Suprapubic skin (tissue), 4 donors: Measurements from ENCODE around the gene B9D1. TPM values are rescaled to one million over a fixed set of nuclear protein-coding genes. Genes with fewer than 3 reads are reported as not detected.

Experiments used
- DNase-seq, 2 donors: peaks; one replicate each; pipeline ENCODE4 v3.0.0-alpha.2; 2019; ENCODE audit warnings: low spot score in 2 of 2
- H3K27ac ChIP-seq: fragments of 200-600 bp; sonication (generic); one replicate; pipeline ENCODE4 v1.5.1; 2019
- H3K27me3 ChIP-seq: fragments of 200-600 bp; sonication (generic); one replicate; pipeline ENCODE4 v1.5.1; 2019
- H3K36me3 ChIP-seq: fragments of 200-600 bp; sonication (generic); one replicate; pipeline ENCODE4 v1.5.1; 2019
- H3K4me1 ChIP-seq: fragments of 200-600 bp; sonication (generic); one replicate; pipeline ENCODE4 v1.5.1; 2019
- H3K4me3 ChIP-seq: fragments of 200-600 bp; sonication (generic); one replicate; pipeline ENCODE4 v1.5.1; 2019; ENCODE audit warnings: mild to moderate bottlenecking
- H3K9me3 ChIP-seq: fragments of 200-600 bp; sonication (generic); one replicate; pipeline ENCODE4 v1.5.1; 2019
- CTCF ChIP-seq, 2 donors: fragments of 200-600 bp in 1 of 2; fragments of 450-650 bp in 1 of 2; sonication (generic) in 1 of 2; IDR thresholded peaks; one replicate each; pipeline ENCODE4 v1.5.1; 2016 to 2019; ENCODE audit warnings: antibody characterized with exemption in 2 of 2, mild to moderate bottlenecking in 1 of 2, moderate library complexity in 1 of 2
- EP300 ChIP-seq: sonication (generic); formaldehyde crosslinking; IDR thresholded peaks from one replicate; pipeline ENCODE4 v1.6.1; 2017; ENCODE audit warnings: antibody characterized with exemption
- POLR2A ChIP-seq, 2 donors: fragments of 450-650 bp; IDR thresholded peaks; one replicate each; pipeline ENCODE4 v1.6.1; 2017; ENCODE audit warnings: antibody characterized with exemption in 2 of 2, mild to moderate bottlenecking in 2 of 2, moderate library complexity in 2 of 2
- POLR2AphosphoS5 ChIP-seq, 3 donors: sonication (generic); formaldehyde crosslinking; IDR thresholded peaks; one replicate each; pipeline ENCODE4 v1.6.1; 2017; ENCODE audit warnings: antibody characterized with exemption in 3 of 3
- WGBS: methylation state at CpG from one replicate; pipeline ENCODE4 v1.1.5; 2018; 5-methylcytosine and 5-hydroxymethylcytosine counted together
- total RNA-seq, 4 donors: library from RNA; depleted of rRNA; stranded (reverse); fragments of >200 nt; gene quantifications; one replicate each; pipeline ENCODE4 v1.1.0, GENCODE V29; 2016

The B9D1 gene
- total RNA-seq, 4 donors from 2014 or later, result 10.7 to 21.7 (median 17.3) TPM

- TF ChIP-seq POLR2AphosphoS5 (IDR thresholded peaks at IDR 0.05), result no peak
- TF ChIP-seq EP300, result no peak
- TF ChIP-seq CTCF (IDR thresholded peaks at IDR 0.05), result no peak
- TF ChIP-seq POLR2A (IDR thresholded peaks at IDR 0.05), result no peak
- Histone ChIP-seq H3K4me1 (peaks cover 35% of the 10 kb centered on the region), H3K9me3 (no peaks in the 10 kb centered on the region), H3K36me3 (peaks cover 62% of the 10 kb centered on the region), H3K27me3 (no peaks in the 10 kb centered on the region), H3K4me3 (no peak overlapping the region), H3K27ac (peak overlapping the region; percentile 60)
- DNase-seq, result no peak
- whole genome bisulfite sequencing, result 49% methylated on average over 12 of the region's 12 CpGs
These were observed 48.5 kb downstream of the B9D1 start for GRCh38 chr17:19313746-19314651.

GRCh38 chr17:19313066-19313745 lies 49.3 kb downstream of the B9D1 start:
- H3K4me1 ChIP-seq, result peaks cover 35% of the 10 kb centered on the region
- WGBS, result 86% methylated on average over 13 of the region's 13 CpGs

GRCh38 chr17:19312406-19312805 lies 50.1 kb downstream of the B9D1 start:
- Histone ChIP-seq H3K36me3 (peaks cover 55% of the 10 kb centered on the region), H3K4me3 (no peak overlapping the region), H3K9me3 (no peaks in the 10 kb centered on the region), H3K27me3 (no peaks in the 10 kb centered on the region), H3K4me1 (peaks cover 33% of the 10 kb centered on the region), H3K27ac (peak overlapping the region; percentile 7)
- WGBS, result 100% methylated on average over 2 of the region's 7 CpGs
- no peak for DNase-seq
- TF ChIP-seq EP300 (no peak), POLR2A (IDR thresholded peaks at IDR 0.05) (no peak), POLR2AphosphoS5 (IDR thresholded peaks at IDR 0.05) (no peak), CTCF (IDR thresholded peaks at IDR 0.05) (no peak)

More at GRCh38 chr17:19313066-19313745, 49.3 kb downstream of the B9D1 start:
- Histone ChIP-seq H3K9me3 (no peaks in the 10 kb centered on the region), H3K27me3 (no peaks in the 10 kb centered on the region), H3K27ac (peak overlapping the region; percentile 62), H3K4me3 (no peak overlapping the region), H3K36me3 (peaks cover 62% of the 10 kb centered on the region)
- TF ChIP-seq CTCF (IDR thresholded peaks at IDR 0.05) (no peak), EP300 (no peak), POLR2AphosphoS5 (IDR thresholded peaks at IDR 0.05) (no peak), POLR2A (IDR thresholded peaks at IDR 0.05) (no peak)
- DNase-seq, result no peak

- Histone ChIP-seq H3K27ac (peak overlapping the region; percentile 19), H3K9me3 (no peaks in the 10 kb centered on the region), H3K36me3 (peaks cover 49% of the 10 kb centered on the region), H3K4me3 (no peak overlapping the region), H3K27me3 (no peaks in the 10 kb centered on the region), H3K4me1 (peaks cover 30% of the 10 kb centered on the region)
- 83% methylated on average over 6 of the region's 6 CpGs for WGBS
- DNase-seq, result no peak
- no peak for TF ChIP-seq EP300
- TF ChIP-seq POLR2AphosphoS5 (IDR thresholded peaks at IDR 0.05), result no peak
- TF ChIP-seq POLR2A (IDR thresholded peaks at IDR 0.05), result no peak
- no peak for TF ChIP-seq CTCF (IDR thresholded peaks at IDR 0.05)
These were observed 50.9 kb downstream of the B9D1 start for GRCh38 chr17:19311421-19312215.
